GM19239 (cell line): ENCODE results near the gene MYOZ2.

Experiments
- DNase-seq: peaks from one replicate; pipeline ENCODE4 v3.0.0; 2011; ENCODE audit warnings: low spot score; ENCODE audit not compliant: insufficient read length
- FAIRE-seq: peaks from 2 replicates; lab custom pipeline; 2011; peaks lifted over from hg19 to GRCh38; lab: Jason Lieb, UNC

MYOZ2 gene

GRCh38 chr4:119232286-119232685 is 96.7 kb downstream of the MYOZ2 start:
- FAIRE-seq (no peak), DNase-seq (no peak)

- no peak for FAIRE-seq
Observed at GRCh38 chr4:119233191-119233590, 97.6 kb downstream of the MYOZ2 start.

GRCh38 chr4:119233750-119234149 is 98.1 kb downstream of the MYOZ2 start:
- FAIRE-seq: no peak
- no peak for DNase-seq

More at GRCh38 chr4:119233191-119233590, 97.6 kb downstream of the MYOZ2 start:
- no peak for DNase-seq

- DNase-seq (no peak), FAIRE-seq (no peak)
Observed at GRCh38 chr4:119237201-119237600, 101.6 kb downstream of the MYOZ2 start.
